Coronary artery (tissue), 2 donors: ENCODE measurements around the gene TDRD1.

Source experiments
- DNase-seq: peaks from one replicate; pipeline ENCODE4 v3.0.0-alpha.2; 2017; ENCODE audit warnings: low spot score
- H3K27ac ChIP-seq, 2 donors: fragments of 200-600 bp; sonication (generic); one replicate each; pipeline ENCODE4 v1.5.1; 2016 to 2019
- H3K4me3 ChIP-seq: fragments of 200-600 bp; sonication (generic); 2 replicates; pipeline ENCODE4 v1.5.1; 2016; ENCODE audit warnings: mild to moderate bottlenecking, moderate library complexity
- CTCF ChIP-seq: fragments of 200-600 bp; sonication (generic); IDR thresholded peaks from one replicate; pipeline ENCODE4 v1.5.1; 2019; ENCODE audit warnings: antibody characterized with exemption

The TDRD1 gene

GRCh38 chr10:114188001-114188400 lies 8.8 kb downstream of the TDRD1 start:
- Histone ChIP-seq H3K27ac (no peak overlapping the region), H3K4me3 (no peak overlapping the region)
- TF ChIP-seq CTCF = no peak
- no peak for DNase-seq

GRCh38 chr10:114188900-114189299 lies 9.7 kb downstream of the TDRD1 start:
- Histone ChIP-seq H3K27ac (no peak overlapping the region), H3K4me3 (no peak overlapping the region)
- no peak for DNase-seq
- no peak for TF ChIP-seq CTCF

GRCh38 chr10:114189700-114190099 lies 10.5 kb downstream of the TDRD1 start:
- Histone ChIP-seq H3K27ac (no peak overlapping the region), H3K4me3 (no peak overlapping the region)
- no peak for DNase-seq
- no peak for TF ChIP-seq CTCF

GRCh38 chr10:114195079-114195478 lies 15.9 kb downstream of the TDRD1 start:
- DNase-seq = no peak
- TF ChIP-seq CTCF = no peak
- Histone ChIP-seq H3K4me3 (no peak overlapping the region), H3K27ac (no peak overlapping the region)

- DNase-seq = no peak
- no peak overlapping the region for H3K4me3 ChIP-seq
- no peak overlapping the region for H3K27ac ChIP-seq
- TF ChIP-seq CTCF = no peak
Measured at GRCh38 chr10:114199239-114199638, 20.1 kb downstream of the TDRD1 start.

- DNase-seq = no peak
- TF ChIP-seq CTCF = no peak
- Histone ChIP-seq H3K27ac (no peak overlapping the region), H3K4me3 (no peak overlapping the region)
Measured at GRCh38 chr10:114202812-114203211, 23.7 kb downstream of the TDRD1 start.

GRCh38 chr10:114206902-114207301 lies 27.7 kb downstream of the TDRD1 start:
- Histone ChIP-seq H3K4me3 (no peak overlapping the region), H3K27ac (no peak overlapping the region)
- no peak for TF ChIP-seq CTCF
- DNase-seq = no peak
